Dedifferentiated amniotic fluid mesenchymal stem cell (primary cell): ENCODE results near the gene WDR90.
"Not testable (repeated sequence)": the region's sequence is repeated elsewhere in the genome, so short reads cannot be mapped to it uniquely, and the experiment has no call there.

ENCODE experiments used
- DNase-seq: peaks from one replicate; pipeline ENCODE4 v3.0.0-alpha.2; 2016; ENCODE audit errors: extremely low spot score

WDR90 gene

DNA sequence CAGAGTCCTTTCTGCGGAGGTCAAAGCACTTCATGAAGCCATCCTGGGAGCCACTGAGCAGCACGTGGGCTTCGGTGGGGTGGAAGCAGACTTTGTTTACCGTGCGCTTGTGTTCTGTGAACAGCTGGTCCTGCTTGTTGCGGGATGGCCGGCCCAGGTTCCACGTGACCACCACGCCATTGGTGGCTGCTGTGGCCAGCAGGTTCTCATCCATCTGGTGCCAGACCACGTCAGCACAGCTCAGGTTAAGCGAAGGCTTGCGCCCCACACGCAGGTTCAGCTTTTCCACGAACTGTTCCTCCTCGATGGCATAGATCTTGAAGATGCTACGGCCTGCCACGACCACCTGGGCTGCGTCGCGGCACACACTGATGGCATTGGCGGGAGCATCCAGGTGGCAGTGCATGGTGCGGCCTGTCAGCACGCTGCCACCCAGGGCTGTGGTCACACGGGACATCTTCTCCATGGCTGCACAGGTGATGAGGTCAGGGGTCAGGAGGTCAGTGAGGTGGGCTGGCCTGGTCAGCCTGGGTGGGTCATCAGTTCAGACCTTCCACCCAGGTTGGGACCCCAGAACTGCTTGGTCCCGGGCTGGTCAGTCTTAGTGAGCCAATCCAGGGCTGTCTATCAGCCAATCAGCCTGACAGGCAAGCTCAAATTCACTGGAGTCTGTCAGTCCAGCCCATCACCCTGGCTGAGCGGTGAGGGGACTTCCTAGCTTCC, 40.2 kb downstream of the WDR90 start:
- DNase-seq, result no peak

DNA sequence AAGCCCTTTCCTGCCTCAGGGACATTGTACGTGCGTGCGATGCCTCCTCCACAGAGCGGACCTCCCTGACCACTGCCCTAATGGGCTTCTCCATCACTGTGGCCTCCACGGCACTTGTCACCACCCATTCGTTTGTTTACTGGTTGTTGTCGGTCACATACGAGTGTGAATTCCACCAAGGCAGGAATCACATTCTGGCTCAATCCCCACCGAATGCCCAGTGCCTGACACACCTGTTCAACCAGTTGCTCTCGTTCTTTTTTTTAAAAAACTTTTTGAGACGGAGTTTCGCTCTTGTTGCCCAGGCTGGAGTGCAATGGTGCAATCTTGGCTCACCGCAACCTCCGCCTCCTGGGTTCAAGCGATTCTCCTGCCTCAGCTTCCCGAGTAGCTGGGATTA, 42.1 kb downstream of the WDR90 start:
- not testable (repeated sequence) for DNase-seq

DNA sequence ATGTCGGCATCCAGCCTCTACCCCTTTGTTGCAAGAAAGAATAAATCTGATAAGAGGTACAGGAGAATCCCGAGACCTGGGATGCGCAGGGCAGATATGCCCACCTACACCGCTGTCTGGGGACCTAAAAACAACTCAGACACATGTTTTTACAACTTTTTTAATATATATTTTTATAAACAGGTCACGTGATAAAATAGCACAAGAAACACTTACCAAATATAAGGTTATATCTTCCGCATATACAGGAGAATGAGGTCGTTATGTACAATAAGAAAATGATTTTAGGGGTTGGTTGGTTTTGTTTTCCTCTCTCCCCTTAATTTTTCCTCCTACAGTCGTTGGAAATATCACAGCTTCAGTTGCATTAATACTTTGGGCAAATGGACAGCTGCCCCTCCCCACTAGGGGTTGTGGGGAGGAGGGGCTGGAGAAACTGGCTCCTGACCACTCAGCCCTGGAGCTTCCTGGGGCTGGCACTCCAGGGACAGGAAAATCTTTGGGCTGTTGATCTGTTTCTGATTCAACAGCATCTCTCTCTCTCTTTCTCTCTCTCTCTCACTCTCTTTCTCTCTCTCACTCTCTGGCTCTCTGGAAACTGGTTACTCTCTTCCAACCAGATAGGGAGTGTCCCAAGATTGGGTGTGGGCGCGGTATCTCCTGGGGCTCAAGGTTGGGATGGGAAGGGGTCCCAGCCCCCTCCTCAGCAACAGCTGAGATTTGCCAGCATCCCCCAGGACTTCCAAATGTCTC, 43.4 kb downstream of the WDR90 start:
- no peak for DNase-seq

DNA sequence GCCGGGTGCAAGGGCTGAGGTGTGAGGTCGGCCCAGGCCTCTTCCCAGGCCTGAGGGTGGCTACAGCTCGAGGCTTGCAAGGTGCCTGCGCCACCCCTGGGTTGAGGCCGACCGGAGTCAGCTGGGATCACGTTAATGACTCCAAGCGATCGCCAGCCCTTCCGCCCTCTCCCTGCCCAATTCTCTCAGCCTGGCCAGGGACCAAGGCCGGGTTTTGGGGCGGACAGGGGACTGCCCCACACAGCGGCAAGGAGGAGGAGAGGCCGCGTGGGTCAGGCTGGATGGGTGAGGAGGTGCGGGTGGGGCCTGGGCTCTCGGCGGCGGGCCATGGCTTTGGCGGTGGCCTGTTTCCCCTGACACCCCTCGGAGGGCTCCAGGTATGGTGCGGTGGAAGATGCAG, 44.2 kb downstream of the WDR90 start:
- no peak for DNase-seq

DNA sequence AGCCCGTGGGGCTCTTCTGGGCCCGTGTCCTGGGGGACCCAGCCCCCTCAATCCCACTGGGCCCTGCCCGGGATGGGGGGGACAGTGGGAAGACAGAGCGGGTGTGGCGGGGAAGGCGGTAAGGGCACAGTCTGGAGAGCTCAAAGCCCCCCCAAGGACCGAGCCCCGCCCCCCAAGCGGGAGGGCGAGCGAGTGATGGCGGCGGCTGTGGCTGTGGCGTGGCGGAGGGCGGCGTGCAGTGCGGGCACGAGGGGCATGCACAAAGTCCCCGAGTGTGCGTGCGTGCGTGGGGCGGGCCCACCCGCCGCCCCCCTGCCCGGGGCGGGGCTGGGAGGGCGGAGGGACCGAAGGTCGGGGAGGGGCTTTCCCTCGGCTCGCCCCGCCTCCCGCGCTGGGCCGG, 44.6 kb downstream of the WDR90 start:
- DNase-seq, result no peak

DNA sequence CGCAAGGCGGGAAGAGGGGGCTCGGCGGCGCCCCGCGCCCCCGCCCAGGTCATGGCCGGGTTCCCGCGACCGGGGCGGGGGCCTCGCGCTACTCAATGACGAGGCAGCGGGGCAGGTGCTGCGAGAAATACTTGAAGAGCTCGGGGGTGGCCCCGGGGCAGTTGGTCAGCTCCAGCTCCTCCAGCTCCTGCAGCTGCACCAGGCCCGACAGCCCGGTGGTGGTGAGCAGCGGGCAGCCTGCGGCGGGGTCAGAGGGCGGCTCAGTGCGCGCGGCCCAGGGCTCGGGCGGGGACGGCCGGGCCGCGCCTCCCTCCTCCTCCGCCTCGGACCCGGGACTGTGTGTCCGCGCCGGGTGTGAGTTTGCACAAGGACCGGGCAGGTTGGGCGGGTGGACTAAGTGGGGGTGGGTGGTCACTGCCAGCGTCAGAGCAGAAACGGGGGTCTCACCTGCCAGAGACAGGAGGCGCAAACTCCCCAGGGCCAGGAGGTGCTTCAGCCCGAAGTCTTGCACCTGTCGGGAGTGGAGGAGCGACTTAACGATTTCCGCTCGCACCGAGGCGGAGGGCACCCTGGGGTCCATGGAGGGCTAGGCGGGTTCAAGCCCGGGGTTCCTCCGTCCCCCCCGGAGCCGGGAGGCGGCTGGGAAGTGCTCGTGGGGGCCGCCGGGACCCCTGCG, 45.2 kb downstream of the WDR90 start:
- no peak for DNase-seq

DNA sequence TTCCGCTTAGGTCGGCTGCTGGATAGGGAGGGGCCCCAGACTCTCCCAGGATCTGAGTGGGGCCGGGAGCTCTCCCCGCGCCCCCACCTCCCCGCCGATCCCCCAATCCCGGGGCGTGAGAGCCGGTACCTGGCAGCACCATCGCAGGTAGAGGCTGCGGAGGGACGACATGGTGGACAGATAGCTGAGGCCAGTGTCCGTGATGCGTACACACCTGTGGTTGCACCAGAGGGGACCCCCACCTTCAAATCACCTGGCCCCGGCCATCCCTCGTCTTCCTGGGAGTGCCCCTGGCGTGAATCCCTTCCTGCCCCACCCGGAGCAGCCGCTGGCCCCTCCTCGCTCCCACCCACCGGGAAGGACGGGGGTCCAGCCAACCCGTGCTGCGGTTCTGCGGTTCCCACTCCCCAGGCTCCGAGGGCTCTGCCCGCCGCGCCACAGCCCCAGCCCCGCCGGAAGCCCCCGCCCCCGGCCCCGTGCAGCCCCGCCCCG, 45.7 kb downstream of the WDR90 start:
- no peak for DNase-seq

DNA sequence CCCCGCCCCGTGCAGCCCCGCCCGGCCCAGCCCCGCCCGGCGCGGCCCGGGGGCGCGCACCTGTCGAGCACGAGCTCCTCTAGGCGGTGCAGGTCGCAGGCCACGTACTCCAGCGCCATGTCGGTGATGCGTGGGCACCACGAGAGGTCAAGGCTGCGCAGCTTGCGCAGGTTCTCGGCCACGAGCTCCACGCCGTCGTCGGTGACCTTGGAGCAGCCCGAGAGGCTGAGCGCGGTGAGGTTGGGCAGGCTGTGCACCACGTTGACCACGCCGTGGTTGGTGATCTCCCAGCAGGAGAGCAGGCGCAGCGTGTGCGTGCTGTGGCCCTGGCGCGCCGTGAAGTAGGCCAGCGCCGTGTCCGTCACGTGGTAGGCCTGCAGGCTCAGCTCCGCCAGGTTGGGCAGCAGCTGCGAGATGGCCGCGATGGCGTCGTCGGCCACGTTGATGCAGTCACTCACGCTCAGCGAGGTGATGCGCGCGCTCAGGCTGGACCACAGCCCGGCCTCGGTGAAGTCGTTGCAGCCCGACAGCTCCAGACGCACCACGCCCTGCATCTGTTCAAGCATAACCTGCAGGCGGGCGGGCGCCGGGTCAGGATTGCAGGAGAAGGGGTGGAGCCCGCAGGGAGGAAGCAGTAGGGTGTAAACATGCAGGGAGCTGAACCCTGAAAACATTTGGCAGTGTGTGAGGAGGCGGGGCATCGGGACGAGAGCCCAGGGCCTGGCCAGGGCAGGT, 46.4 kb downstream of the WDR90 start:
- DNase-seq, result no peak

DNA sequence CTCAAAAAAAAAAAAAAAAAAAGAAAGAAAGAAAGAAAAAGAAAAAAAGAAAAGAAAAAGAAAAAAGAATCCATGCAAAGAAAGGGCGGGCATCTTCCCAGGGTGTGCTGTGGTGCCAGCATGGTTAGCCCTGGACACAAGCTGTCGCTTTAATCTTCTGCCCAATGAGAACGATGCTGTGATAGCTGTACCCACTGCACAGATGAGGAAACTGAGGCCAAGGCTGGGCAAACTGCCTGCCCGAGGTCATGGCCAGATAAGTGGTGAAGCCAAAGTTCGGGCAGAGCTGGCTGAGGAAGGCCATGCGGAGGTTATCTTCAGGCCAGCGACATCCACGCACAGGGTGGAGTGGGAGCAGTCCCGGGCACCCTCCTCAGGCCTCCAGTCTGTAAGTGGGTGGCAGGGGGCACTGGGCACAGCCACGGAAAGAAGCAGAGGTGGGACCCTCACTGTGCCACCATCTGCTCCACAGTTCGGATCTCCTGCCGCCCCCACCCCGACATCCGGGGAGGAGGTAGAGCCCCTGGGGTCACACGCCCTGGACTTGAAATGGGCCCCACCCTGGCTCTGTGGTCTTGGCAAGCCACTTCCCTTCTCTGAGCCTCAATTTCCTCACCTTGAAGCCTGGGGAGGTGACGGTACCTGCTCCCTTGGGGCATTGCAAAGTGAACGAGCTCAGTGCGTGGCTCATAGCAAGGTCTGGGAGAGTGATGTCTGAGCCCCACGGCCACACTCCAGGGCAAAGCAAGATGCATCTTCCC, 49.9 kb downstream of the WDR90 start:
- no peak for DNase-seq

DNA sequence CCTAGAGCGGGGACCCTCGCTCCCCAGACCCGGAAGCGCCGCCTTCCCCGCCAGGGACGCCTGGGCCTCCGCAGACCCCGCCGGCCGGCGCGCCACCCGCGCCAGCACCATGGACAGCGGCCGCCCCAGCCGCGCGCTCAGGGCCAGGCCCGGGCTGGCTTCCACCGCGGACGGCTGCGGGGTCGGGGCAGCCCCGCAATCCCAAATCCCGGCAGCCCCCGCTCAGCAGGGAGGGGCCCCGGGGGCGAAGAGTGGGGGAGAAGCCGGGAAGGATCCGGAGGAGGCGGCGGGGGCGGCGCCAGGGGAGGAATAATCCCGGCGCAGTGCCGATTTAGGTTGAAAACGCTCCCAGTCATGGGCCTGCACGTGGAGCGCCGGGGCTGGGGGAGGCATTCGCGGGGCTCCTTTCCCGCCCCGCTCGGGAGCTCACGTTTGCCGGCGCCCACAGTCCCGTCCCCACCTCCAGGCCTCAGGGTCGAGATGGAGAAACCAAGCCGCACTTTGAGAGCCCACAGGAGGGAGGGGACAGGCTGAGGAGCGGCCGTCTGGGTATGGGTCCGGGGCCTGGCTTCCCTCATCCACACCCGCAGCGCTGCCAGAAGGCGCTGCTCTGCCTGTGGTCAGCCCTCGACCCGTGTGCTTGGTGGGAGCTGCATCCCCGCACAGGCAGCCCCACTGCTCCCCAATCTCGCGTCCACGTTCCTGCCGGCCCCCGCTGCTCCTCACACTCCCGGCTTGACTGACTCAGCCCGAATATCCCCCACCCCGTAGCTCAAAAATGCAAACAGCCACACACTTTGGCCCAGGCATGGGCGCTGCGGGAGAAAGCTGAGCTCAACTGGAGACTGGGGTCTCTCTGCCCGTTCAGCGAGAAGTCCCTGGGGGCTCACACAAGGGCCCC, 51.8 kb downstream of the WDR90 start:
- no peak for DNase-seq

DNA sequence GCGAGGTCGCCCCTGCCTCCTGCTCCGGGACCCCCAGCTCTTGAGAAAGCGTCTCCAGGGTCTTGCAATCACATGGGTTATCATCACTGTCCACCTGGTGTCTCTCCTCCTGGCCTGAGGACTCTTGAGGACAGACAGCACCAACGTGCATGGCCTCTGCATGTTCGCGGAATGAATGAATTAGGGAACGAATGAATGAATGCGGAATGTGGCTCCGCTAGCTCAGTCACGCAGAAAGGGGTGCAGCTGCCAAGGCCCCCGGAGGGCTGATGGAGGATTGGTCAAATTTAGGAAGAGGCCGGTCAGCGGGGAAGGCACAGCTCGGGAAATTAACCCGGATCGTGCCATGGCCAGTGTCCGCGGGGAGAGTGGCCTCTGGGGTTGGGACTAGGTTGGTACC, 53.2 kb downstream of the WDR90 start:
- no peak for DNase-seq

DNA sequence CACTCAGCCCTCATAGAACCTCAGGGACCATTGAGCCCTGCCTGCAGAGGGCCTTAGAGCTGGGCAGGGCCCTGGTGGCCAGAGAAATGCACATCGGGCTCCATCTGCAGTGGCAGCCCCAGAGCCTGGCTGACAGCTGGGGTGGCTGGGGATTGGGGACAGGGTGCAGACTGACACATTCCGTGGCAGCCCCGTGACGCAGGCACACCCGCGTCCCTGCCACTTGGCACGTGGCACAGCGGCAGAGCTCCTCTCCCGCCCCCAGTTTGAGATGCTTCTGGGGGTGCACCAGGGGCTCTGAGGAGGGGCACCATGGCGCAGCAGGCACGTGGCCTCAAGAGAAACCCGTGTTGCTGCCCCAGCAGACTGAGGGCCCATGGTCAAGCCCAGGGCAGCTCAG, 54.2 kb downstream of the WDR90 start:
- DNase-seq, result no peak

DNA sequence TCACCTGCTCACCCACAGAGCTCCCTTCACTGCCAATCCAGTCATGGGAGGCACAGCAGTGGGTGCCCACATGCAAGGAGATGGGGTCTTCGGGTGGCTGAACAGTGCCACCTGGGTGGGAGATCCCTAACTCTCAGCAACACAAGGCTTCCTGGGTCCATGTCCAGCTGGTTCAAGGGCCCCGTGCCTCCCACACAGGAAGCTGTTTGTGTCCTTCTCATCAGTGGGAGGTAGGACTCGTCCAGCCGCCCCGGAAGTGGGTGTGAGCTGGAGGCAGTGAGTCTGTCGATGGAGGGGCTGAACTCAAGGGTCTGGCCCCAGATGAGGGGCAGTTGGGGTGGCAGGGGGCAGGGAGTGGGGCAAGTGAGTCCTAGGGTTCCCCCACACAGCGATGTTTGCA, 54.9 kb downstream of the WDR90 start:
- no peak for DNase-seq

DNA sequence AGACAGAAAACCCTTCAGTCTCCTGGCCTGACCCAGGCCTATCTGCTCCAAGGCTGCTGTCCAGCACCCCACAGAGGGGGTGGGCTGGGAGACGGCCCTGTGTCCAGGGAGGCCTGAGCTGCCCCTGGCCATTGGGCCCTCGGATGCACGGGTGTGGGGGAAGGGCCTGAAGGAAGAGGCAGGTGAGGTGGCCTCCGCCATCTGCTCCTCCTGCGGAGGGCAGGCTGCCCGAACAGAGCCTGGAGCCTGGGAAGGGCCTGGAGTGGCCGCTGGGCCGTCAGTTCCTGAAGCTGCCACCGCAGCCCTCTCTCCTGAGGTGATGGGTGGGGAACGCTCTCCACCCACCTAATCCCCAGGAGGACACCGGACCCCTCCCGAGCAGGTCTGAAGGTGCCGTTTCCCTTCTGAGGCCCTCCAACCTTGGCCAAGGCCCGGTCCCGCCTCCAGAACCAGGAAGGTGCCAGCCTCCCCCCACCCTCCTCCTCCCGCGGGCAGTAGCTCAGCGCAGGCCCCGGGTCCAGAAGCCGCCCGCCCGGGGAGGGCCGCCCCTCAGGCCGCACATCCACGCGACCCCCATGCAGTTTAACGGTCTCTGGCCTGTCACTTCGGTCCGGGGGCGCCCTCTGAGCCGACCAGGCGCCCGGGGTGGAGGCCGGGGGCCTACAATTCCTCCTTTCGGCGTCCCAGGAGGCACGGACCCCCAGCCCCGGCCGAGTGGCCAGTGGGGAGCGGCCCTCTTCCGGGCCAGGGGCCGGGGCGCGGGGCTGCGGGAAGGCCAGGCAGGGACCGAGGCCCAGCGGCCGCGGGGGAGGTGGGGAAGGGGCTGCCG, 55.6 kb downstream of the WDR90 start:
- no peak for DNase-seq

DNA sequence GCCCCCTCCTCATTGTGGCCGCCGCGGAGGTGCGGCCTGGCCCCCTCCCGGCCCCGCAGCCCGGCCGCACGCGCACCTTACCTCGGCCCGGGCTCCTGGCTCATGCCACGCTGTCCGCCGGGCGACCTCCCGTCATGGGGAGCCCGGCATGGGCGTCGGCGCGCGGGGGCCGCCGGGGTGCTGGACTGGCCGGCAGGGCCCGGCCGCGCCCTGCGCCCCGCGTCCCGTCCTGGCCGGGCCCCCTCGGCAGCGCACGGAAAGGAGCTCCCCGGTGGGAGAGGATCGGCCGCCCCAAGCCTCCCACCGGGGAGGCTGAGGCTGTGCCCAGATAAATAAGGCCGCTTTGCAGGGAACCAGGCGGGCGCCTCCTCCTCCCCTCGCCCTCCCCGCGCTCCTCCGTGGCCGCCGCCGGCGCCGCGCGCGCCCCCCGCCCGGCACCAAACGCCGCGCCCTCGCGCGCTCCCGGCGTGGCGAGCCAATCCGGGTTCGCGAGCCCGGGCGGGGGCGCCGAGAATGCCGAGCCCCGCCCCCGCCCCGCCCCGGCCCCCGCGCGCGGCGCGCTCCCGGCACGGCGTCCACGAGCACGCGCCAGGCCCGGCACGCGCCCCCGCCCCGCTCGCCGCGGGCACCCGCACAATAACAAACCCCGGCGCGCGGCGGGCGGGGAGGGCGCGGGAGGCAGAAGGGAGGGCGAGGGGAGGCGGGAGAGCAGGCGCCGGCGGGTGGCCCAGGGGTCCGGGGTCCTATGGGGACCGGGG, 56.4 kb downstream of the WDR90 start, which contains the start of gene FBXL16:
Gene FBXL16 (minus strand): TSS at position 371 of the 758 bp plus-strand sequence. CDS start 8,396 bp downstream, outside the sequence.
- no peak for DNase-seq

DNA sequence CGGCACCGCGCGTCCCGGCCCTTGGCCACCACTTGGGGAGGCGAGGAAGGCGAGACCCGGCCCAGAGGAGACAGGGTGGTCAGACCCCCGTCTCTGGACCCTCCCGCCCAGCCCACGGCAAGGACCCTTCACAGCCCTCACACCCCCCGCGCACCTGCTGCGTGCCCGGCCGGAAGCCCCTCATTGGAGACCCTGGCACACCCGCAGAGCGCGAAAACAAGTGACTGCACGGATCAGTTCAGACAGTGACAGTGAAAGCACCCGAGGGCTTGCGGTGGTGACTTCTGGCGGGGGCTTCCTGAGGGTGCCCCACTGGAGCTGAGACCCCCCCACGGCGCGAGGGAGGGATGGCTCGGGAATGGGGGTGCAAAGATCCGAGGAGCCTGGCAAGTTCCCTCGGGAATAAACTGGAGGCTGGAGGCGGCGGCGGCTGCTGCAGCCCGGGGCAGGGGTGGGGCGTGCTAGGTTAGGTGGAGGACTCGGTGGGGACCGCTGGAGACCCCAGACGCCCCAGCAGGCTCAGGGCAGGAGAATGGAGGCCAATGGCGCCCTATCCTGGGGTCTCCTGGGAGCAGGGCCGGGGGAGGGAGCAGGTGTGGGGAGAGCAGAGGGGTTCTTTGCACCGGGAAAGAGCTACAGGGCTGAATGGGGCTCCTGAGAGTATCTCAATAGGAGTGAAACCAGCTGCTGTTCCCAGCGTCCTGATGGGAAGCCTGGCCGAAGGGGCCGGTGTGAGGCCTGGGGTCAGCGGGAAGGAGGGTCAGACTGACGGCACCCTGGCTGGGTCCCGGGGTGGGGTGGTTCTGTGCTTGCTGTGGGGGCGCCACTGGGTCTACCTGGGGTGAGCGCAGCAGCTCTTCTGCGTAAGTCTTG, 57.3 kb downstream of the WDR90 start:
- DNase-seq, result no peak

DNA sequence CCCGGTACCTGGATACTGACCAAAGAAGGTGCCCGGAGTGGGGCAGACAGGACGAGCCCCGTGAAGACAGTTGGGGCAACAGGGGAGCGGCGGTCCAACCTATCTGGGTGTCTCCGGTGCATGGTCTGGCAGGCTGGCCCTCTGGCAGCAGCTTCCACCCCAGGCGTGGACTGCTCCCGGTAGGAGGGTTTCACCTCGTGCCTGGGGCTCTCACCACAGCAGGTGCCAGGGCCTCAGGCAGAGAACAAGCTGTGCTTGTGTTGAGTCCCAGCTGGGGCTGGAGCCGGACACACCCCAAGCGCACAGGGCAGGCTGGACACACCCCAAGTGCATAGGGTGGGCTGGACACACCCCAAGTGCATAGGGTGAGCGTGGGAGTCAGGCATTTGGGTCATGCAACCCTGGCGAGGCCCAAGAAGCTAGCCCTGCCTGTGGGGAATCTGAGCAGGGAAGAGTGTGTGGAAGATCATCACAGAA, 57.9 kb downstream of the WDR90 start:
- no peak for DNase-seq
